GM12872 (cell line): ENCODE measurements around the gene ST8SIA2.

Source experiments
- CTCF ChIP-seq: IDR thresholded peaks from 3 replicates; pipeline ENCODE4 v1.5.1; 2011; ENCODE audit warnings: low read depth, mild to moderate bottlenecking, low read length, moderate library complexity; ENCODE audit not compliant: insufficient read depth

The ST8SIA2 gene

GRCh38 chr15:92399271-92399950, 5.7 kb downstream of the ST8SIA2 start:
- TF ChIP-seq CTCF: no peak

GRCh38 chr15:92400573-92400972, 6.9 kb downstream of the ST8SIA2 start:
- no peak for TF ChIP-seq CTCF

- TF ChIP-seq CTCF: no peak
These were observed 7.5 kb downstream of the ST8SIA2 start for GRCh38 chr15:92400980-92401787.

GRCh38 chr15:92402751-92403150, 9.1 kb downstream of the ST8SIA2 start:
- no peak for TF ChIP-seq CTCF

GRCh38 chr15:92405942-92406341, 12.3 kb downstream of the ST8SIA2 start:
- TF ChIP-seq CTCF: no peak

- TF ChIP-seq CTCF: no peak
These were observed 13.6 kb downstream of the ST8SIA2 start for GRCh38 chr15:92407321-92407720.

GRCh38 chr15:92407916-92408315, 14.2 kb downstream of the ST8SIA2 start:
- TF ChIP-seq CTCF: no peak
